Activated CD8-positive, alpha-beta memory T cell treated with anti-CD3 and anti-CD28 coated beads for 1 hour (primary cell): ENCODE results near the gene TRIM47.

ENCODE experiments used
- DNase-seq, 2 donors: peaks; one replicate each; pipeline ENCODE4 v3.0.0-alpha.2; 2020; ENCODE audit warnings: low read depth in 1 of 2; ENCODE audit errors: extremely low read depth in 1 of 2

Gene TRIM47

GRCh38 chr17:75878174-75878998 is at the start of gene TRIM47:
Gene TRIM47, minus strand, starts transcription at chr17:75878581. Its CDS starts 33 bp downstream, at chr17:75878548.
- no peak for DNase-seq

- no peak for DNase-seq
Observed at GRCh38 chr17:75927286-75927922, 49.0 kb upstream of the TRIM47 start.

- DNase-seq: no peak
Observed at GRCh38 chr17:75926456-75926855, 48.1 kb upstream of the TRIM47 start.

- no peak for DNase-seq
Observed at GRCh38 chr17:75925912-75926311, 47.5 kb upstream of the TRIM47 start.

- DNase-seq: no peak
Observed at GRCh38 chr17:75925103-75925502, 46.7 kb upstream of the TRIM47 start.

- DNase-seq: no peak
Observed at GRCh38 chr17:75922963-75923874, 44.8 kb upstream of the TRIM47 start.

- no peak for DNase-seq
Observed at GRCh38 chr17:75922173-75922961, 44.0 kb upstream of the TRIM47 start.

- no peak for DNase-seq
Observed at GRCh38 chr17:75921596-75921995, 43.2 kb upstream of the TRIM47 start.

GRCh38 chr17:75920045-75920560 is 41.7 kb upstream of the TRIM47 start:
- DNase-seq: no peak

GRCh38 chr17:75919611-75920010 is 41.2 kb upstream of the TRIM47 start:
- DNase-seq: no peak

- no peak for DNase-seq
Observed at GRCh38 chr17:75917917-75918445, 39.6 kb upstream of the TRIM47 start.

GRCh38 chr17:75917141-75917916 is 38.9 kb upstream of the TRIM47 start:
- DNase-seq: no peak

GRCh38 chr17:75915268-75915667 is 36.9 kb upstream of the TRIM47 start:
- DNase-seq: no peak

- DNase-seq: no peak
Observed at GRCh38 chr17:75914643-75915267, 36.4 kb upstream of the TRIM47 start.

- no peak for DNase-seq
Observed at GRCh38 chr17:75913537-75914210, 35.3 kb upstream of the TRIM47 start.

- no peak for DNase-seq
Observed at GRCh38 chr17:75910699-75911098, 32.3 kb upstream of the TRIM47 start.

- no peak for DNase-seq
Observed at GRCh38 chr17:75909812-75910274, 31.5 kb upstream of the TRIM47 start.
